22Rv1 (cell line): Measurements from ENCODE around the gene GSDMA.

ENCODE experiments used
- H3K27ac ChIP-seq: fragments of 450-650 bp; 2 replicates; pipeline ENCODE4 v1.5.1; 2017
- ZFX ChIP-seq: fragments of 450-650 bp; IDR thresholded peaks from 2 replicates; pipeline ENCODE4 v1.6.1; 2017; ENCODE audit warnings: antibody characterized with exemption, borderline replicate concordance
- TF ChIP-seq, protein P1 (sequence below): fragments of 450-650 bp; IDR thresholded peaks from 2 replicates; pipeline ENCODE4 v1.5.1; 2017; ENCODE audit warnings: mild to moderate bottlenecking

Gene GSDMA

DNA sequence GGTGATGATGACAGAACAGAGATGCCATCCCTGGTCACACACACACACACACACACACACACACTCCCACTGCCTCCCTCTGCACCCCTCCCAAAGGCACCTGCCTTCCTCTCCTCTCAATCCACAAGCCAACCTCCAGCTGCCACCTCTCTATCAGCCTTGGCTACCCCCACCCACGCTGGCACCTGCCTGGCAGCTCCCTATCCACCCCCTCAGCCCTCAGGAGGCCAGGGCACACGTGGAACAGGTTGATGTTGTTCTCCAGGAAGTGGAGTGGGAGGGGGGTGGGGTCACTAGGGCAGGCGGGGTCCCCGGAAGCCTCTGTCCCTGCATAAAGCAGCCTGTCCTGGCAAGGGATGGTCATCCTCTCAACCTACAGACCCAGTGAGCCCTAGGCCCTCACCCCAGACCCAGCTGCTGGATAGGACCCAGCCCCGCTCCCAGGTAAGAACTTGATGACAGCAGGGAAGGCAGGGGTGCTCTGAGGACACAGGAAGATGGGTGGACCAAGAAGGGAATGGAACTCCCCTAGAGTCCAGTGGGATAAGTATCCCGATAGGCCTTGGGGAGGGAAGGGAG lies at the start of gene GSDMA:
Gene GSDMA, plus strand, starts transcription at position 363 of the 579 bp plus-strand sequence. CDS start 2,684 bp downstream, outside the sequence.
- H3K27ac ChIP-seq: no peak within 1 kb of the TSS
- TF ChIP-seq, protein P1, sequence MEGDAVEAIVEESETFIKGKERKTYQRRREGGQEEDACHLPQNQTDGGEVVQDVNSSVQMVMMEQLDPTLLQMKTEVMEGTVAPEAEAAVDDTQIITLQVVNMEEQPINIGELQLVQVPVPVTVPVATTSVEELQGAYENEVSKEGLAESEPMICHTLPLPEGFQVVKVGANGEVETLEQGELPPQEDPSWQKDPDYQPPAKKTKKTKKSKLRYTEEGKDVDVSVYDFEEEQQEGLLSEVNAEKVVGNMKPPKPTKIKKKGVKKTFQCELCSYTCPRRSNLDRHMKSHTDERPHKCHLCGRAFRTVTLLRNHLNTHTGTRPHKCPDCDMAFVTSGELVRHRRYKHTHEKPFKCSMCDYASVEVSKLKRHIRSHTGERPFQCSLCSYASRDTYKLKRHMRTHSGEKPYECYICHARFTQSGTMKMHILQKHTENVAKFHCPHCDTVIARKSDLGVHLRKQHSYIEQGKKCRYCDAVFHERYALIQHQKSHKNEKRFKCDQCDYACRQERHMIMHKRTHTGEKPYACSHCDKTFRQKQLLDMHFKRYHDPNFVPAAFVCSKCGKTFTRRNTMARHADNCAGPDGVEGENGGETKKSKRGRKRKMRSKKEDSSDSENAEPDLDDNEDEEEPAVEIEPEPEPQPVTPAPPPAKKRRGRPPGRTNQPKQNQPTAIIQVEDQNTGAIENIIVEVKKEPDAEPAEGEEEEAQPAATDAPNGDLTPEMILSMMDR: no peak
- no peak for TF ChIP-seq ZFX

DNA sequence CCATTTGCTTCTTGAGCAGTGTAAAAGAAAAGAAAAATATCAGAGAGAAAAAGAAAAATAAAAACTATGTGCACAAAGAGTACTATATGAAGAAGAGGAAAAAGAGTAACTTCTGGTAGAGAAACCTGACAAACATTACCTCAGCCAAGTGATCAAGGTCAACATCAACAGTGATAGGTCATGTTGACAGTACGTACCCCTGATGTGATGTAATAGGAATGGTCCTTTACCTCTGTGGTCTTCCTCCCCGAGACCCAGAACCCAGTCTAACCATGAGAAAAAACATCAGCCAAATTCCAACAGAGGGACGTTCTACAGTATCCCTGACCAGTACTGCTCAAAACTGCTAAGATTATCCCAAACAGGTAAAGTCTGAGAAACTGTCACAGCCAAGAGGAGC lies 48.8 kb upstream of the GSDMA start:
- no peak for TF ChIP-seq ZFX
- TF ChIP-seq, protein P1: no peak

DNA sequence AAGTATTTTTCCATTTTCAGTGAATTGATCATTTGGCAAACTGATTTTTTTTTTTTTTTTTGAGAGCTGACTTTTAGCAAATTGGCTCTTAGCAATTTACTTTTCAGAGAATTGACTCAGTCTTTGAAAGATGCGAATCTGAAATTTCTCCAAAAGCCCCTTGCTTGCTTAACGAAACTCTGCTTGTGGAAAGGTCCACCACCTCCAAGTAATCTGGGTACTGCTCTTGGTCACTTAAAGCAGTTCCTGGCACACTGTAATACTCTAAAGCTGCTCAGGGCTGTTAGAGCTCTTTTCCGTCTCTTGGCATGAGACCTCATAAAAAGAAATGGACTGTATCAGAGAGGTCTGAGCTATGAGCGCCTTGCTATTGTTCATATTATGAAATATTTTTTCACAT lies 47.2 kb upstream of the GSDMA start:
- H3K27ac ChIP-seq: no peak overlapping the region

More for the DNA sequence above, 48.8 kb upstream of the GSDMA start:
- H3K27ac ChIP-seq: no peak overlapping the region

GRCh38 chr17:39916918-39917317 lies 45.9 kb upstream of the GSDMA start:
- H3K27ac ChIP-seq: no peak overlapping the region

More for the DNA sequence above, 47.2 kb upstream of the GSDMA start:
- TF ChIP-seq, protein P1: no peak
- no peak for TF ChIP-seq ZFX

DNA sequence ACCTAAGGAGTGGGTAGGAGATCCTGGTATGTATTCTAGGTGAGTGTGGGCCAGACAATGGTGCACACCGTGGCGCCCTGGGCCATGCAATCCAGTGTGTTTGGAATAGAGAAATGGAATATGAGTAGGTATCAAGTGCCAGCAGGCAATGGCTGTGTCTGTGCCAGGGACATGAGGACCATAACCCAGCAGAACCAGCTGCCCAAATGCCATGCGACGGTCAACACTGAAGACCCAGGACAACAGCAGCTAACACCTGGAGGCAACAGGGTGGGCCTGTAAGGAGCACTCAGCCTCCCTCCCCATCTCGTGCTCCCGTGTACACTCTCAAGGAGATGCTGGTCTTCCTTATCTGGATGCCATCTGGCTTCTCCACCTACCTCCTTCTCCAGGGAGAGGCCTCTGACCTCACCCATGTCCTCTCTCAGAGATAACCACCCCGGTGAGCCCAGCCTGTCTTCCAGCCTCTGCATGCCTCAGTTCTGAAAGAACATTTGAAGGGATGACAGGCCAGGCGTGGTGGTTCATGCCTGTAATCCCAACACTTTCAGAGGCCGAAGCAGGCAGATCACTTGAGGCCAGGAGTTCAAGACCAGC lies 43.6 kb upstream of the GSDMA start:
- no peak for TF ChIP-seq ZFX
- TF ChIP-seq, protein P1: no peak
- no peak overlapping the region for H3K27ac ChIP-seq

More at GRCh38 chr17:39916918-39917317, 45.9 kb upstream of the GSDMA start:
- no peak for TF ChIP-seq ZFX
- TF ChIP-seq, protein P1: no peak

DNA sequence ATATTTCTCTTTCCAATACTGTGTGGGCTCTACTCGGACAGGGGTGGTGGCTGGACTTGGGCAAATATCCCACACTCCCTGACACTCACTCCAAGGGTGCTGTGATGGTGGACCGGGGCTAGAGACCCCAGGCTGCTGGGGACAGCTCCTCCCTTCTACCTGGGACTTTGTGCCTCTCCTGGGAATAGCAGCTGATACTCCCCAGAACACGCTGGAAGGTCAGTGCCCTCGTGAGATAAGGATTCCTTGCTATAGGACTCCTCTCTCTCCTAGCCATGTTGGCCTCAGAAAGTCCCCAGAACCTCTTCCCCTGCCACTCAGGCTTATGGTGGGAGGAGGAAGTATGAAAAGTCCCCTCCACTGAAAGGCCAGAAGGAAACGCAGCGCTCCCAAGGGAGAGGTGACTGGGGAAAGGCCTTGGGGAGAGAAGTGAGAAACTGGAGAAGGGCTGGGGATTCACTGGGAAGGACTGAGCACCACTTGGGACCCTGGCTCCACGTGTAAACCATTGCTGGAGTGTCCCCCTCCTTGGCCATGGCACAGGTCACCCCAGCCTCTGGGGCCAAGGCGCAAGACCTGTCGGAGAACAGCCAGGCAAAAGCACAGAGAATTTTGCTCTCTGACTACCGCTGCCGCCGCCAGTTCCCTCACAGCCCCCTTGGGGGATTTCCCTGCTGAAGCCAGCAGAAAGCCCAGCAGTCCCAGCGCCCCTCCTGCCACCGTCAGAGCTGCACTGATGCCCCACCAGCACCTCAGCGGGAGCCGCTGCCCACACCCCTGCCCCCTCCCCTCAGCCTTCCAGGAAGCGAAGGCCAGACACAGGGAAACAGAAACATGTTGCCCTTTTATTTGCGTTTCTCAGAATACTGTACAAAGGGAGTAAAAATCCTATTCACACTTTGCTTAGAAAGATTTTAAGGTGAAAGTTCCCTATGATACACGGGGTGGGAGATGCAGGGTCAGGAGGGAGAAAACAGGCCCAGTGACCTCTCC lies 42.3 kb upstream of the GSDMA start:
- H3K27ac ChIP-seq: no peak overlapping the region
- TF ChIP-seq, protein P1: no peak
- no peak for TF ChIP-seq ZFX

GRCh38 chr17:39921323-39921722 lies 41.5 kb upstream of the GSDMA start:
- no peak overlapping the region for H3K27ac ChIP-seq
- TF ChIP-seq, protein P1: no peak
- TF ChIP-seq ZFX: no peak
